CD4-positive, alpha-beta T cell (primary cell): ENCODE data around the gene ADCY5. TPM values are rescaled to one million over a fixed set of nuclear protein-coding genes. Genes with fewer than 3 reads are reported as not detected.

Experiments
- ATAC-seq: fragments of 200-7000 bp; cut with Tn5 transposase; one replicate; pipeline ENCODE4 v1.10.0; 2022; ENCODE audit warnings: mild to moderate bottlenecking; ENCODE audit not compliant: poor library complexity
- CTCF ChIA-PET: fragments of 350-600 bp; sonication (Branson Sonifier 250); formaldehyde crosslinking; loops from one replicate; lab custom pipeline; 2021; ENCODE audit warnings: antibody characterized with exemption, inconsistent platforms; lab: Charles Lee
- POLR2A ChIA-PET: fragments of 350-600 bp; sonication (Branson Sonifier 250); formaldehyde crosslinking; loops from one replicate; lab custom pipeline; 2021; ENCODE audit warnings: antibody characterized with exemption, inconsistent platforms; lab: Charles Lee
- DNase-seq, 14 experiments: peaks; one replicate each; pipeline ENCODE4 v3.0.0-alpha.2; 2013 to 2020; ENCODE audit warnings: mixed read lengths in 2 of 14
- H3K27ac ChIP-seq, 2 donors: one replicate each; pipeline versions ENCODE4 v1.5.1 to v1.7.0; 2013; ENCODE audit warnings: low read length in 2 of 2, low read depth in 1 of 2, mild to moderate bottlenecking in 1 of 2
- H3K27me3 ChIP-seq, 2 experiments: 1 replicate in 1 of 2; 2 replicates in 1 of 2; pipeline versions ENCODE4 v1.6.1 to v1.7.0; 2013; ENCODE audit warnings: low read length in 2 of 2, control low read depth in 1 of 2, mild to moderate bottlenecking in 1 of 2, moderate library complexity in 1 of 2; ENCODE audit not compliant: insufficient read depth in 2 of 2, control insufficient read depth in 1 of 2
- H3K36me3 ChIP-seq: one replicate; pipeline ENCODE4 v1.6.1; 2013; ENCODE audit warnings: low read length, control low read depth; ENCODE audit not compliant: insufficient read depth
- H3K4me1 ChIP-seq: one replicate; pipeline ENCODE4 v1.6.1; 2013; ENCODE audit warnings: low read length, control low read depth; ENCODE audit not compliant: insufficient read depth
- H3K4me3 ChIP-seq: one replicate; pipeline ENCODE4 v1.5.1; 2013; ENCODE audit warnings: mild to moderate bottlenecking, low read length, moderate library complexity
- H3K9me3 ChIP-seq, 2 experiments: 1 replicate in 1 of 2; 2 replicates in 1 of 2; pipeline versions ENCODE4 v1.6.1 to v1.7.0; 2013; ENCODE audit warnings: low read length in 2 of 2, mild to moderate bottlenecking in 2 of 2, control low read depth in 1 of 2, moderate library complexity in 1 of 2; ENCODE audit not compliant: control insufficient read depth in 1 of 2, insufficient read depth in 1 of 2
- H3K27ac Mint-ChIP-seq: one replicate; pipeline ENCODE4 v1.8.0; 2020; ENCODE audit warnings: mixed read lengths
- H3K27me3 Mint-ChIP-seq: one replicate; pipeline ENCODE4 v1.8.0; 2021; ENCODE audit warnings: mixed read lengths
- H3K36me3 Mint-ChIP-seq: one replicate; pipeline ENCODE4 v1.8.0; 2021; ENCODE audit warnings: low read depth, mixed read lengths
- H3K4me1 Mint-ChIP-seq: one replicate; pipeline ENCODE4 v1.8.0; 2021; ENCODE audit warnings: low read depth, mixed read lengths
- H3K4me3 Mint-ChIP-seq: one replicate; pipeline ENCODE4 v1.8.0; 2020; ENCODE audit warnings: mild to moderate bottlenecking, mixed read lengths
- H3K9me3 Mint-ChIP-seq: one replicate; pipeline ENCODE4 v1.8.0; 2020; ENCODE audit warnings: mixed read lengths
- intact Hi-C, 2 experiments: fragments of 100-400 bp; cut with DNase I in 1 of 2; cut with micrococcal nuclease in 1 of 2; formaldehyde crosslinking; loops; one replicate each; pipeline versions ENCODE4 v1.15.1 to v1.9.0; 2023 to 2025; cut with DNase I, micrococcal nuclease
- total RNA-seq, 174 experiments: library from RNA in 2 of 174; stranded (reverse) in 2 of 174; gene quantifications; one replicate each; pipeline ENCODE4 v1.2.3 and lab custom pipeline; 2021 to 2026
- TF ChIP-seq, protein P1 (sequence below): fragments of 200-600 bp; IDR thresholded peaks from one replicate; pipeline ENCODE4 v1.8.0; 2022; ENCODE audit warnings: antibody characterized with exemption, mild to moderate bottlenecking

Gene ADCY5
- total RNA-seq, 2 experiments from 2014 or later, result not detected

GRCh38 chr3:123340336-123340735 is 108.6 kb downstream of the ADCY5 start:
- Mint-ChIP-seq H3K27me3 (no peaks in the 10 kb centered on the region), H3K4me1 (peaks cover under 1% of the 10 kb centered on the region), H3K36me3 (no peaks in the 10 kb centered on the region), H3K4me3 (no peak overlapping the region), H3K9me3 (no peaks in the 10 kb centered on the region), H3K27ac (no peak overlapping the region)
- ChIA-PET POLR2A (no interaction called here), CTCF (no interaction called here)
- no peaks in the 10 kb centered on the region for H3K4me1 ChIP-seq
- TF ChIP-seq, protein P1, sequence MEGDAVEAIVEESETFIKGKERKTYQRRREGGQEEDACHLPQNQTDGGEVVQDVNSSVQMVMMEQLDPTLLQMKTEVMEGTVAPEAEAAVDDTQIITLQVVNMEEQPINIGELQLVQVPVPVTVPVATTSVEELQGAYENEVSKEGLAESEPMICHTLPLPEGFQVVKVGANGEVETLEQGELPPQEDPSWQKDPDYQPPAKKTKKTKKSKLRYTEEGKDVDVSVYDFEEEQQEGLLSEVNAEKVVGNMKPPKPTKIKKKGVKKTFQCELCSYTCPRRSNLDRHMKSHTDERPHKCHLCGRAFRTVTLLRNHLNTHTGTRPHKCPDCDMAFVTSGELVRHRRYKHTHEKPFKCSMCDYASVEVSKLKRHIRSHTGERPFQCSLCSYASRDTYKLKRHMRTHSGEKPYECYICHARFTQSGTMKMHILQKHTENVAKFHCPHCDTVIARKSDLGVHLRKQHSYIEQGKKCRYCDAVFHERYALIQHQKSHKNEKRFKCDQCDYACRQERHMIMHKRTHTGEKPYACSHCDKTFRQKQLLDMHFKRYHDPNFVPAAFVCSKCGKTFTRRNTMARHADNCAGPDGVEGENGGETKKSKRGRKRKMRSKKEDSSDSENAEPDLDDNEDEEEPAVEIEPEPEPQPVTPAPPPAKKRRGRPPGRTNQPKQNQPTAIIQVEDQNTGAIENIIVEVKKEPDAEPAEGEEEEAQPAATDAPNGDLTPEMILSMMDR, result no peak
- intact Hi-C loops, result no loop called here
- no peak overlapping the region for H3K4me3 ChIP-seq
- no peak for ATAC-seq
- no peaks in the 10 kb centered on the region for H3K27me3 ChIP-seq
- H3K27ac ChIP-seq, result no peak overlapping the region
- no peaks in the 10 kb centered on the region for H3K36me3 ChIP-seq
- no peak for DNase-seq
- no peaks in the 10 kb centered on the region for H3K9me3 ChIP-seq

- intact Hi-C loops, result no loop called here
- H3K4me1 ChIP-seq, result peaks cover 4% of the 10 kb centered on the region
- Mint-ChIP-seq H3K4me1 (peaks cover 7% of the 10 kb centered on the region), H3K27ac (no peak overlapping the region), H3K27me3 (no peaks in the 10 kb centered on the region), H3K36me3 (no peaks in the 10 kb centered on the region), H3K9me3 (no peaks in the 10 kb centered on the region), H3K4me3 (no peak overlapping the region)
- DNase-seq (no peak), ATAC-seq (no peak)
- H3K27me3 ChIP-seq, result no peaks in the 10 kb centered on the region
- TF ChIP-seq, protein P1, result no peak
- H3K9me3 ChIP-seq, result no peaks in the 10 kb centered on the region
- H3K4me3 ChIP-seq, result no peak overlapping the region
- no peaks in the 10 kb centered on the region for H3K36me3 ChIP-seq
- CTCF ChIA-PET, result no interaction called here
- POLR2A ChIA-PET, result no interaction called here
- no peak overlapping the region for H3K27ac ChIP-seq
Measured at GRCh38 chr3:123339302-123339701, 109.6 kb downstream of the ADCY5 start.

DNA sequence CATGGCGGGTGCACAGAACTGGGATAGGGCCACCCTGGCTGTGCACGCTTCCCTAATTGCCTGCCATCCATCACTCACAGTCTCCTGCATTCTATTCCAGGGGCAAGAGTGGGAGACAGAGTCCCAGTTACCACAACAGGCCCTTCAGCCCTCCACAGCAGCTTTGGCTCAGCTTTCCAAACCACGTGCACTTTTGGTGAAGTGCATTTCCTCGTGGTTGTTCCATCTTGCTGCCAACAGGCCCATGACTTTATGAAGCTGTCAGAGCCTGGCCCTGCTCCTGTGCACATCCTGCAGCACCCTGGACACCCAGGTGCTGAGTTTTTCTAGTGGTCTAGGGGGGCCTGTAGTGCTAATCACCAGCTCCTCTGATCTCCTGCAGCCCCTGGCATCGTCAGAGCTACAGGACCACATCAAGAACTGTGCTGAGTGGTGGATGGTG is 110.2 kb downstream of the ADCY5 start:
- ATAC-seq (no peak), DNase-seq (no peak)
- intact Hi-C loops, result no loop called here
- Histone ChIP-seq H3K36me3 (no peaks in the 10 kb centered on the region), H3K27me3 (no peaks in the 10 kb centered on the region), H3K4me3 (no peak overlapping the region), H3K27ac (no peak overlapping the region), H3K9me3 (no peaks in the 10 kb centered on the region), H3K4me1 (peaks cover 4% of the 10 kb centered on the region)
- Mint-ChIP-seq H3K36me3 (no peaks in the 10 kb centered on the region), H3K4me3 (no peak overlapping the region), H3K27ac (no peak overlapping the region), H3K27me3 (no peaks in the 10 kb centered on the region), H3K9me3 (no peaks in the 10 kb centered on the region), H3K4me1 (peaks cover 7% of the 10 kb centered on the region)
- TF ChIP-seq, protein P1, result no peak
- CTCF ChIA-PET, result no interaction called here
- POLR2A ChIA-PET, result no interaction called here
